ENCODE data around the gene VSIG2. TPM values are rescaled to one million over a fixed set of nuclear protein-coding genes. Genes with fewer than 3 reads are reported as not detected.

VSIG2 gene
- total RNA-seq: not detected in 3 replicates
- long read RNA-seq: 0 reads

- no peaks in the 10 kb centered on the region for H3K9me3 Mint-ChIP-seq (ENCODE audit: low read depth)
- H3K27me3 Mint-ChIP-seq (ENCODE audit: low read depth): peaks cover 8% of the 10 kb centered on the region
- no peak for DNase-seq (ENCODE audit: low spot score)
- peaks cover 10% of the 10 kb centered on the region for H3K4me1 Mint-ChIP-seq (ENCODE audit: low read depth)
- peaks cover 2% of the 10 kb centered on the region for H3K36me3 Mint-ChIP-seq (ENCODE audit: low read depth)
- H3K4me3 Mint-ChIP-seq (ENCODE audit: unreplicated experiment): no peak within 1 kb of the TSS
- H3K27ac Mint-ChIP-seq (ENCODE audit: unreplicated experiment): no peak within 1 kb of the TSS
- TF ChIP-seq CTCF (IDR thresholded peaks at IDR 0.05): no peak
Measured at GRCh38 chr11:124751741-124752470, at the start of gene VSIG2. TSS of gene VSIG2 (minus strand) at chr11:124752255. CDS start at chr11:124752137, 118 bp downstream.

- Mint-ChIP-seq H3K36me3 (ENCODE audit: low read depth) (no peaks in the 10 kb centered on the region), H3K9me3 (ENCODE audit: low read depth) (no peaks in the 10 kb centered on the region), H3K27ac (ENCODE audit: unreplicated experiment) (peak overlapping the region; percentile 96), H3K27me3 (ENCODE audit: low read depth) (no peaks in the 10 kb centered on the region), H3K4me3 (ENCODE audit: unreplicated experiment) (peak overlapping the region; percentile 89), H3K4me1 (ENCODE audit: low read depth) (peaks cover 33% of the 10 kb centered on the region)
- no peak for TF ChIP-seq CTCF (IDR thresholded peaks at IDR 0.05)
- no peak for DNase-seq (ENCODE audit: low spot score)
Measured at GRCh38 chr11:124801014-124801413, 49.0 kb upstream of the VSIG2 start.

GRCh38 chr11:124800226-124800929, 48.3 kb upstream of the VSIG2 start, which contains the start of gene MSANTD2:
TSS of gene MSANTD2 (minus strand) at chr11:124800406. CDS start at chr11:124800380, 26 bp downstream.
- DNase-seq (ENCODE audit: low spot score): peak; percentile 94
- Mint-ChIP-seq H3K4me3 (ENCODE audit: unreplicated experiment) (peak within 1 kb of the TSS; percentile 89), H3K27me3 (ENCODE audit: low read depth) (no peaks in the 10 kb centered on the region), H3K36me3 (ENCODE audit: low read depth) (no peaks in the 10 kb centered on the region), H3K4me1 (ENCODE audit: low read depth) (peaks cover 33% of the 10 kb centered on the region), H3K27ac (ENCODE audit: unreplicated experiment) (peak within 1 kb of the TSS; percentile 96), H3K9me3 (ENCODE audit: low read depth) (no peaks in the 10 kb centered on the region)
- peak; percentile 22 for TF ChIP-seq CTCF (IDR thresholded peaks at IDR 0.05)

- H3K9me3 Mint-ChIP-seq (ENCODE audit: low read depth): no peaks in the 10 kb centered on the region
- H3K4me3 Mint-ChIP-seq (ENCODE audit: unreplicated experiment): peak overlapping the region; percentile 89
- peak; percentile 15 for TF ChIP-seq CTCF (IDR thresholded peaks at IDR 0.05)
- H3K36me3 Mint-ChIP-seq (ENCODE audit: low read depth): no peaks in the 10 kb centered on the region
- peak overlapping the region; percentile 96 for H3K27ac Mint-ChIP-seq (ENCODE audit: unreplicated experiment)
- no peak for DNase-seq (ENCODE audit: low spot score)
- no peaks in the 10 kb centered on the region for H3K27me3 Mint-ChIP-seq (ENCODE audit: low read depth)
- H3K4me1 Mint-ChIP-seq (ENCODE audit: low read depth): peaks cover 33% of the 10 kb centered on the region
Measured at GRCh38 chr11:124799348-124800225, 47.5 kb upstream of the VSIG2 start.

GRCh38 chr11:124798991-124799347, 46.9 kb upstream of the VSIG2 start:
- Mint-ChIP-seq H3K4me3 (ENCODE audit: unreplicated experiment) (peak overlapping the region; percentile 86), H3K36me3 (ENCODE audit: low read depth) (no peaks in the 10 kb centered on the region), H3K4me1 (ENCODE audit: low read depth) (peaks cover 33% of the 10 kb centered on the region), H3K9me3 (ENCODE audit: low read depth) (no peaks in the 10 kb centered on the region), H3K27ac (ENCODE audit: unreplicated experiment) (peak overlapping the region; percentile 90), H3K27me3 (ENCODE audit: low read depth) (no peaks in the 10 kb centered on the region)
- no peak for TF ChIP-seq CTCF (IDR thresholded peaks at IDR 0.05)
- no peak for DNase-seq (ENCODE audit: low spot score)
